Fibroblast of skin of left biceps (primary cell): Measurements from ENCODE around the gene KLRK1.
"Not testable (repeated sequence)": the region's sequence is repeated elsewhere in the genome, so short reads cannot be mapped to it uniquely, and the experiment has no call there.

Experiments used
- DNase-seq, 2 experiments: peaks; one replicate each; pipeline ENCODE4 v3.0.0-alpha.2; 2013; ENCODE audit warnings: low read depth in 2 of 2

Gene KLRK1

GRCh38 chr12:10362828-10363657 is 26.8 kb downstream of the KLRK1 start:
- DNase-seq = no peak

- DNase-seq = no peak
Measured at GRCh38 chr12:10362325-10362724, 27.5 kb downstream of the KLRK1 start.

GRCh38 chr12:10361622-10362021 is 28.2 kb downstream of the KLRK1 start:
- no peak for DNase-seq

- no peak for DNase-seq
Measured at GRCh38 chr12:10361084-10361483, 28.8 kb downstream of the KLRK1 start.

GRCh38 chr12:10358969-10359368 is 30.9 kb downstream of the KLRK1 start:
- DNase-seq = no peak

GRCh38 chr12:10358131-10358530 is 31.7 kb downstream of the KLRK1 start:
- no peak for DNase-seq

GRCh38 chr12:10354502-10354901 is 35.3 kb downstream of the KLRK1 start:
- DNase-seq = no peak

- DNase-seq = no peak
Measured at GRCh38 chr12:10354071-10354470, 35.8 kb downstream of the KLRK1 start.

- not testable (repeated sequence) for DNase-seq
Measured at GRCh38 chr12:10351457-10351856, 38.4 kb downstream of the KLRK1 start.

GRCh38 chr12:10341892-10342509 is 47.8 kb downstream of the KLRK1 start:
- DNase-seq = no peak

- not testable (repeated sequence) for DNase-seq
Measured at GRCh38 chr12:10340946-10341345, 48.9 kb downstream of the KLRK1 start.

- no peak for DNase-seq
Measured at GRCh38 chr12:10339053-10339840, 50.6 kb downstream of the KLRK1 start.

GRCh38 chr12:10338470-10338869 is 51.4 kb downstream of the KLRK1 start:
- not testable (repeated sequence) for DNase-seq

- DNase-seq = not testable (repeated sequence)
Measured at GRCh38 chr12:10336196-10336595, 53.6 kb downstream of the KLRK1 start.

- DNase-seq = peak; percentile 8 to 11
Measured at GRCh38 chr12:10331642-10332239, 58.1 kb downstream of the KLRK1 start.

- DNase-seq = not testable (repeated sequence)
Measured at GRCh38 chr12:10328691-10329090, 61.1 kb downstream of the KLRK1 start.
